ENCODE data around the gene BRSK2. TPM values are rescaled to one million over a fixed set of nuclear protein-coding genes. Genes with fewer than 3 reads are reported as not detected.
A peak's percentile ranks its signal among the peaks of the same experiment; 100 is the strongest.
"Not testable (repeated sequence)": the region's sequence is repeated elsewhere in the genome, so short reads cannot be mapped to it uniquely, and the experiment has no call there.

Gene BRSK2
- total RNA-seq: under 1 TPM; 0.46 to 0.97 TPM

GRCh38 chr11:1389932-1390568, at the start of gene BRSK2:
Gene BRSK2, plus strand, starts transcription at chr11:1389934. Its CDS starts 351 bp downstream, at chr11:1390285.
- H3K36me3 Mint-ChIP-seq: no peaks in the 10 kb centered on the region
- peaks cover 2% of the 10 kb centered on the region for H3K4me1 Mint-ChIP-seq
- peaks cover 28% of the 10 kb centered on the region for H3K27me3 Mint-ChIP-seq
- H3K4me3 Mint-ChIP-seq: peak within 1 kb of the TSS; percentile 68
- no peak for DNase-seq
- no peaks in the 10 kb centered on the region for H3K9me3 Mint-ChIP-seq
- H3K27ac Mint-ChIP-seq: no peak within 1 kb of the TSS

GRCh38 chr11:1340111-1340510, 49.6 kb upstream of the BRSK2 start:
- Mint-ChIP-seq H3K4me3 (no peak overlapping the region), H3K9me3 (peaks cover 3% of the 10 kb centered on the region), H3K4me1 (peaks cover 8% of the 10 kb centered on the region), H3K27me3 (peaks cover 9% of the 10 kb centered on the region), H3K36me3 (peaks cover 3% of the 10 kb centered on the region), H3K27ac (no peak overlapping the region)
- DNase-seq: no peak

GRCh38 chr11:1341226-1341625, 48.5 kb upstream of the BRSK2 start:
- not testable (repeated sequence) for H3K27ac Mint-ChIP-seq, H3K9me3 Mint-ChIP-seq, H3K4me1 Mint-ChIP-seq, DNase-seq, H3K36me3 Mint-ChIP-seq, H3K4me3 Mint-ChIP-seq, H3K27me3 Mint-ChIP-seq

- peaks cover 3% of the 10 kb centered on the region for H3K9me3 Mint-ChIP-seq
- no peak for DNase-seq
- H3K4me3 Mint-ChIP-seq: no peak overlapping the region
- peaks cover 2% of the 10 kb centered on the region for H3K36me3 Mint-ChIP-seq
- H3K27ac Mint-ChIP-seq: no peak overlapping the region
- peaks cover 9% of the 10 kb centered on the region for H3K27me3 Mint-ChIP-seq
- peaks cover 3% of the 10 kb centered on the region for H3K4me1 Mint-ChIP-seq
Measured at GRCh38 chr11:1341928-1342524, 47.7 kb upstream of the BRSK2 start.

- H3K36me3 Mint-ChIP-seq: no peaks in the 10 kb centered on the region
- H3K27me3 Mint-ChIP-seq: peaks cover 5% of the 10 kb centered on the region
- H3K27ac Mint-ChIP-seq: no peak overlapping the region
- H3K4me1 Mint-ChIP-seq: peaks cover 3% of the 10 kb centered on the region
- DNase-seq: no peak
- H3K9me3 Mint-ChIP-seq: peaks cover under 1% of the 10 kb centered on the region
- no peak overlapping the region for H3K4me3 Mint-ChIP-seq
Measured at GRCh38 chr11:1342946-1343345, 46.8 kb upstream of the BRSK2 start.

GRCh38 chr11:1343391-1344055, 46.2 kb upstream of the BRSK2 start:
- no peaks in the 10 kb centered on the region for H3K27me3 Mint-ChIP-seq
- no peaks in the 10 kb centered on the region for H3K36me3 Mint-ChIP-seq
- H3K4me1 Mint-ChIP-seq: peaks cover 3% of the 10 kb centered on the region
- no peaks in the 10 kb centered on the region for H3K9me3 Mint-ChIP-seq
- H3K4me3 Mint-ChIP-seq: no peak overlapping the region
- no peak overlapping the region for H3K27ac Mint-ChIP-seq
- no peak for DNase-seq

- Mint-ChIP-seq H3K4me1 (peaks cover 3% of the 10 kb centered on the region), H3K27me3 (no peaks in the 10 kb centered on the region), H3K4me3 (no peak overlapping the region), H3K27ac (no peak overlapping the region), H3K36me3 (no peaks in the 10 kb centered on the region), H3K9me3 (no peaks in the 10 kb centered on the region)
- no peak for DNase-seq
Measured at GRCh38 chr11:1344056-1344635, 45.6 kb upstream of the BRSK2 start.

GRCh38 chr11:1345737-1346513, 43.8 kb upstream of the BRSK2 start:
- no peaks in the 10 kb centered on the region for H3K36me3 Mint-ChIP-seq
- no peaks in the 10 kb centered on the region for H3K9me3 Mint-ChIP-seq
- no peak overlapping the region for H3K4me3 Mint-ChIP-seq
- no peaks in the 10 kb centered on the region for H3K27me3 Mint-ChIP-seq
- peaks cover 3% of the 10 kb centered on the region for H3K4me1 Mint-ChIP-seq
- H3K27ac Mint-ChIP-seq: no peak overlapping the region
- no peak for DNase-seq

- Mint-ChIP-seq H3K4me3 (no peak overlapping the region), H3K36me3 (no peaks in the 10 kb centered on the region), H3K27me3 (no peaks in the 10 kb centered on the region), H3K27ac (no peak overlapping the region), H3K9me3 (no peaks in the 10 kb centered on the region), H3K4me1 (peaks cover 3% of the 10 kb centered on the region)
- no peak for DNase-seq
Measured at GRCh38 chr11:1346669-1347390, 42.9 kb upstream of the BRSK2 start.

- not testable (repeated sequence) for H3K4me3 Mint-ChIP-seq, H3K9me3 Mint-ChIP-seq, H3K27me3 Mint-ChIP-seq, H3K27ac Mint-ChIP-seq, DNase-seq, H3K36me3 Mint-ChIP-seq, H3K4me1 Mint-ChIP-seq
Measured at GRCh38 chr11:1347411-1347999, 42.2 kb upstream of the BRSK2 start.

GRCh38 chr11:1348146-1348795, 41.5 kb upstream of the BRSK2 start:
- peaks cover 3% of the 10 kb centered on the region for H3K4me1 Mint-ChIP-seq
- no peak overlapping the region for H3K4me3 Mint-ChIP-seq
- DNase-seq: no peak
- no peaks in the 10 kb centered on the region for H3K27me3 Mint-ChIP-seq
- H3K27ac Mint-ChIP-seq: no peak overlapping the region
- no peaks in the 10 kb centered on the region for H3K36me3 Mint-ChIP-seq
- no peaks in the 10 kb centered on the region for H3K9me3 Mint-ChIP-seq

- H3K9me3 Mint-ChIP-seq: no peaks in the 10 kb centered on the region
- H3K4me3 Mint-ChIP-seq: no peak overlapping the region
- DNase-seq: no peak
- H3K4me1 Mint-ChIP-seq: peaks cover 3% of the 10 kb centered on the region
- H3K27ac Mint-ChIP-seq: no peak overlapping the region
- H3K27me3 Mint-ChIP-seq: no peaks in the 10 kb centered on the region
- no peaks in the 10 kb centered on the region for H3K36me3 Mint-ChIP-seq
Measured at GRCh38 chr11:1348796-1349326, 40.9 kb upstream of the BRSK2 start.

- H3K36me3 Mint-ChIP-seq: no peaks in the 10 kb centered on the region
- H3K4me1 Mint-ChIP-seq: peaks cover 3% of the 10 kb centered on the region
- no peak for DNase-seq
- H3K9me3 Mint-ChIP-seq: no peaks in the 10 kb centered on the region
- H3K4me3 Mint-ChIP-seq: no peak overlapping the region
- no peaks in the 10 kb centered on the region for H3K27me3 Mint-ChIP-seq
- H3K27ac Mint-ChIP-seq: no peak overlapping the region
Measured at GRCh38 chr11:1349327-1350041, 40.2 kb upstream of the BRSK2 start.

All from activated naive CD8-positive, alpha-beta T cell treated with anti-CD3 and anti-CD28 coated beads for 36 hours (primary cell).